HG02852 (cell line): Measurements from ENCODE around the gene MOK.

Source experiments
- ATAC-seq: cut with Tn5 transposase; IDR thresholded peaks from one replicate; pipeline ENCODE4 v1.9.1; 2021; ENCODE audit warnings: mild to moderate bottlenecking, moderate library complexity; ENCODE audit not compliant: unreplicated experiment

MOK gene

GRCh38 chr14:102209224-102209966, 95.6 kb downstream of the MOK start:
- ATAC-seq = no peak

GRCh38 chr14:102208741-102209140, 96.2 kb downstream of the MOK start:
- ATAC-seq = no peak

- ATAC-seq = no peak
These were observed 97.1 kb downstream of the MOK start for GRCh38 chr14:102207831-102208365.

- no peak for ATAC-seq
These were observed 98.0 kb downstream of the MOK start for GRCh38 chr14:102206918-102207317.

- ATAC-seq = no peak
These were observed 99.4 kb downstream of the MOK start for GRCh38 chr14:102205560-102205959.

GRCh38 chr14:102203382-102203781, 101.6 kb downstream of the MOK start:
- ATAC-seq = no peak

- ATAC-seq = no peak
These were observed 102.0 kb downstream of the MOK start for GRCh38 chr14:102202944-102203343.

- ATAC-seq = no peak
These were observed 103.2 kb downstream of the MOK start for GRCh38 chr14:102201776-102202175.

- ATAC-seq = no peak
These were observed 103.6 kb downstream of the MOK start for GRCh38 chr14:102201353-102201738.

GRCh38 chr14:102200690-102201352, 104.1 kb downstream of the MOK start:
- ATAC-seq = no peak

- no peak for ATAC-seq
These were observed 107.6 kb downstream of the MOK start for GRCh38 chr14:102197317-102197853.

GRCh38 chr14:102196902-102197230, 108.1 kb downstream of the MOK start:
- ATAC-seq = no peak

- ATAC-seq = no peak
These were observed 108.7 kb downstream of the MOK start for GRCh38 chr14:102196039-102196901.

GRCh38 chr14:102195446-102195845, 109.5 kb downstream of the MOK start:
- no peak for ATAC-seq

- ATAC-seq = no peak
These were observed 110.1 kb downstream of the MOK start for GRCh38 chr14:102194856-102195255.

- ATAC-seq = no peak
These were observed 112.0 kb downstream of the MOK start for GRCh38 chr14:102192840-102193502.

- ATAC-seq = no peak
These were observed 115.1 kb downstream of the MOK start for GRCh38 chr14:102189874-102190273.

GRCh38 chr14:102188187-102188586, 116.8 kb downstream of the MOK start:
- no peak for ATAC-seq

GRCh38 chr14:102187568-102188001, 117.4 kb downstream of the MOK start:
- ATAC-seq = no peak

- no peak for ATAC-seq
These were observed 117.9 kb downstream of the MOK start for GRCh38 chr14:102187044-102187443.

- no peak for ATAC-seq
These were observed 119.6 kb downstream of the MOK start for GRCh38 chr14:102185360-102185759.
